ENCODE data around the gene ASTN1.

DNA sequence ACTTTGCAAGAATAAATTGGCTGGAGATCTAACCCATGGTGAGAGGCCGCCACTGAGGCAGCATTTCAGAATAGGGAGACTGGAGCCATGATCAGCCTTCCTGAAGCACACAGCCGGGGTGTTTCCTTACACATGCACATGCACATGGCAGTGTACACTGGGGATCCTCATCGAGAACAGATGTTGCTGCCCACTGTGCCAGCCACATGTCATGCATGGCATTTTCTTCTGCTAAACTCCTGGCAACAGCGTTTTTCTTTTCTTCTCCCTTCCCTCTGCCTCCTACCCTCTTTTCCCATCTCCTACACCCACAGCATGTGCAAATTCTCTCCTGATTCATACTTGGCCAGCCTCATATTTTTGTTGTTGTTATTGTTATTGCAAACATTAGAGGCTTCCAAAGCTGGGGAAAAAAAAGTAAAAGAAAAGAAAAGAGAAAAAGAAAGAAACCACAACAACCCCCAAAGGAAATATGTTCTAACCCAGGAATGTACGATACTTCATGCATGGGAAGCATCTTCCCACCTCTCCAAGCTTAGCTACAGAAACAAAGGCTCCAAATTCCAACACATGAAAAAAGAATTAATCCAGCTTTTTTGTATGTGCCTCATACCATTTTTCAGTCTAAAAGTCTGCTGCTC, 344.0 kb downstream of the ASTN1 start:
- TF ChIP-seq SPI1 (IDR thresholded peaks at IDR 0.05; ENCODE audit: low read depth, low read length) (no peak), POLR2A (IDR thresholded peaks at IDR 0.05; ENCODE audit: low read depth, low read length) (no peak), POLR2AphosphoS5 (IDR thresholded peaks at IDR 0.05; ENCODE audit: low read depth, low read length) (no peak)

Data from GM12891 (cell line).